ENCODE results near the gene FJX1. TPM values are rescaled to one million over a fixed set of nuclear protein-coding genes. Genes with fewer than 3 reads are reported as not detected.

Gene FJX1
- total and polyA plus RNA-seq, 4 donors: 0.46 to 3.0 (median 1.1) TPM

GRCh38 chr11:35658020-35658948 lies 40.0 kb downstream of the FJX1 start:
- Histone ChIP-seq H3K27me3 (ENCODE audit: control insufficient read depth in 4 of 4, insufficient read depth in 4 of 4, low read length in 3 of 4) (no peaks in the 10 kb centered on the region), H3K27ac (ENCODE audit: low read depth in 1 of 2, low read length in 2 of 2) (peak overlapping the region; percentile 9 to 28), H3K36me3 (ENCODE audit: control insufficient read depth in 4 of 4, insufficient read depth in 3 of 4, low read depth in 1 of 4, low read length in 3 of 4) (no peaks in the 10 kb centered on the region), H3K4me1 (ENCODE audit: control insufficient read depth in 4 of 4, insufficient read depth in 4 of 4, low read length in 3 of 4) (peaks cover 2 to 25% (median 14%) of the 10 kb centered on the region in 4 donors), H3K9ac (ENCODE audit: low read depth in 1 of 2, low read length in 2 of 2) (no peak overlapping the region), H3K9me3 (ENCODE audit: control insufficient read depth in 4 of 4, low read length in 3 of 4) (no peaks in the 10 kb centered on the region), H3K4me3 (ENCODE audit: low read depth in 1 of 3, low read length in 3 of 3) (no peak overlapping the region)
- WGBS: 66% methylated on average over 3 of the region's 3 CpGs
- DNase-seq (ENCODE audit: low spot score): no peak
- TF ChIP-seq FOXA1 (IDR thresholded peaks at IDR 0.05): no peak
- no peak for TF ChIP-seq EGR1 (IDR thresholded peaks at IDR 0.05; ENCODE audit: low read depth in 2 of 2)
- peak; percentile 75 for TF ChIP-seq SP1 (IDR thresholded peaks at IDR 0.05)
- TF ChIP-seq HNF4A (conservative IDR thresholded peaks at IDR 0.05): peak; percentile 81 to 84
- no peak for TF ChIP-seq ZBTB33 (IDR thresholded peaks at IDR 0.05)
- peak; percentile 41 for TF ChIP-seq YY1 (IDR thresholded peaks at IDR 0.05)
- TF ChIP-seq GABPA (IDR thresholded peaks at IDR 0.05 in 1 of 2, conservative IDR thresholded peaks at IDR 0.05 in 1 of 2): no peak
- TF ChIP-seq NR2F2 (IDR thresholded peaks at IDR 0.05): no peak
- TF ChIP-seq TAF1 (conservative IDR thresholded peaks at IDR 0.05): no peak
- TF ChIP-seq, protein P1, sequence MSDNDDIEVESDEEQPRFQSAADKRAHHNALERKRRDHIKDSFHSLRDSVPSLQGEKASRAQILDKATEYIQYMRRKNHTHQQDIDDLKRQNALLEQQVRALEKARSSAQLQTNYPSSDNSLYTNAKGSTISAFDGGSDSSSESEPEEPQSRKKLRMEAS (IDR thresholded peaks at IDR 0.05): peak; percentile 56
- TF ChIP-seq RXRA (IDR thresholded peaks at IDR 0.05): peak in 1 of 2 donors; percentile 43
- TF ChIP-seq RAD21 (IDR thresholded peaks at IDR 0.05): peak; percentile 23 to 27
- TF ChIP-seq CTCF (IDR thresholded peaks at IDR 0.05; ENCODE audit: low read depth, low read length, missing input control): no peak
- TF ChIP-seq FOXA2 (IDR thresholded peaks at IDR 0.05): no peak
- TF ChIP-seq, protein P2, sequence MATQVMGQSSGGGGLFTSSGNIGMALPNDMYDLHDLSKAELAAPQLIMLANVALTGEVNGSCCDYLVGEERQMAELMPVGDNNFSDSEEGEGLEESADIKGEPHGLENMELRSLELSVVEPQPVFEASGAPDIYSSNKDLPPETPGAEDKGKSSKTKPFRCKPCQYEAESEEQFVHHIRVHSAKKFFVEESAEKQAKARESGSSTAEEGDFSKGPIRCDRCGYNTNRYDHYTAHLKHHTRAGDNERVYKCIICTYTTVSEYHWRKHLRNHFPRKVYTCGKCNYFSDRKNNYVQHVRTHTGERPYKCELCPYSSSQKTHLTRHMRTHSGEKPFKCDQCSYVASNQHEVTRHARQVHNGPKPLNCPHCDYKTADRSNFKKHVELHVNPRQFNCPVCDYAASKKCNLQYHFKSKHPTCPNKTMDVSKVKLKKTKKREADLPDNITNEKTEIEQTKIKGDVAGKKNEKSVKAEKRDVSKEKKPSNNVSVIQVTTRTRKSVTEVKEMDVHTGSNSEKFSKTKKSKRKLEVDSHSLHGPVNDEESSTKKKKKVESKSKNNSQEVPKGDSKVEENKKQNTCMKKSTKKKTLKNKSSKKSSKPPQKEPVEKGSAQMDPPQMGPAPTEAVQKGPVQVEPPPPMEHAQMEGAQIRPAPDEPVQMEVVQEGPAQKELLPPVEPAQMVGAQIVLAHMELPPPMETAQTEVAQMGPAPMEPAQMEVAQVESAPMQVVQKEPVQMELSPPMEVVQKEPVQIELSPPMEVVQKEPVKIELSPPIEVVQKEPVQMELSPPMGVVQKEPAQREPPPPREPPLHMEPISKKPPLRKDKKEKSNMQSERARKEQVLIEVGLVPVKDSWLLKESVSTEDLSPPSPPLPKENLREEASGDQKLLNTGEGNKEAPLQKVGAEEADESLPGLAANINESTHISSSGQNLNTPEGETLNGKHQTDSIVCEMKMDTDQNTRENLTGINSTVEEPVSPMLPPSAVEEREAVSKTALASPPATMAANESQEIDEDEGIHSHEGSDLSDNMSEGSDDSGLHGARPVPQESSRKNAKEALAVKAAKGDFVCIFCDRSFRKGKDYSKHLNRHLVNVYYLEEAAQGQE (IDR thresholded peaks at IDR 0.05): peak; percentile 38
- TF ChIP-seq, protein P3, sequence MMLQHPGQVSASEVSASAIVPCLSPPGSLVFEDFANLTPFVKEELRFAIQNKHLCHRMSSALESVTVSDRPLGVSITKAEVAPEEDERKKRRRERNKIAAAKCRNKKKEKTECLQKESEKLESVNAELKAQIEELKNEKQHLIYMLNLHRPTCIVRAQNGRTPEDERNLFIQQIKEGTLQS (IDR thresholded peaks at IDR 0.05): peak; percentile 29
- peak; percentile 46 for TF ChIP-seq HNF4G (IDR thresholded peaks at IDR 0.05)
- TF ChIP-seq JUND (IDR thresholded peaks at IDR 0.05): peak; percentile 64 to 80

All from liver (tissue), 9 donors.